Choroid plexus epithelial cell (primary cell): ENCODE data around the gene NDRG4.

ENCODE experiments used
- DNase-seq: peaks from one replicate; pipeline ENCODE4 v3.0.0-alpha.2; 2010; ENCODE audit warnings: low read depth
- H3K4me3 ChIP-seq: 2 replicates; pipeline ENCODE4 v1.5.1; 2011; ENCODE audit warnings: low read depth, mild to moderate bottlenecking, control low read depth, low read length, moderate library complexity
- CTCF ChIP-seq: conservative IDR thresholded peaks from 2 replicates; pipeline ENCODE4 v1.5.1; 2011; ENCODE audit warnings: low read depth, mild to moderate bottlenecking, control low read depth, inconsistent platforms, low read length, moderate library complexity

The NDRG4 gene

GRCh38 chr16:58503863-58504688 lies 4.1 kb downstream of the NDRG4 start:
- no peak for TF ChIP-seq CTCF
- DNase-seq: no peak
- H3K4me3 ChIP-seq: no peak overlapping the region

- no peak for DNase-seq
- TF ChIP-seq CTCF: peak; percentile 6
- no peak overlapping the region for H3K4me3 ChIP-seq
These were observed 6.6 kb downstream of the NDRG4 start for GRCh38 chr16:58506241-58507194.

GRCh38 chr16:58507195-58507962 lies 7.4 kb downstream of the NDRG4 start:
- no peak for TF ChIP-seq CTCF
- no peak overlapping the region for H3K4me3 ChIP-seq
- DNase-seq: no peak

- no peak for TF ChIP-seq CTCF
- H3K4me3 ChIP-seq: no peak overlapping the region
- no peak for DNase-seq
These were observed 8.2 kb downstream of the NDRG4 start for GRCh38 chr16:58507963-58508670.

- DNase-seq: no peak
- no peak overlapping the region for H3K4me3 ChIP-seq
- TF ChIP-seq CTCF: no peak
These were observed 8.8 kb downstream of the NDRG4 start for GRCh38 chr16:58508671-58509251.
